Activated naive CD8-positive, alpha-beta T cell treated with anti-CD3 and anti-CD28 coated beads, Interleukin-2, amount 50 U/mL, for 16 hours (primary cell): ENCODE measurements around the gene XRN1.
"Not testable (repeated sequence)": the region's sequence is repeated elsewhere in the genome, so short reads cannot be mapped to it uniquely, and the experiment has no call there.

ENCODE experiments used
- DNase-seq: peaks from one replicate; pipeline ENCODE4 v3.0.0-alpha.2; 2020; ENCODE audit warnings: low read depth, low spot score

The XRN1 gene

GRCh38 chr3:142434503-142434902, 13.3 kb downstream of the XRN1 start:
- DNase-seq = no peak

- DNase-seq = no peak
Observed at GRCh38 chr3:142433110-142433509, 14.7 kb downstream of the XRN1 start.

GRCh38 chr3:142429582-142429981, 18.3 kb downstream of the XRN1 start:
- DNase-seq = no peak

- DNase-seq = no peak
Observed at GRCh38 chr3:142424754-142425153, 23.1 kb downstream of the XRN1 start.

- DNase-seq = no peak
Observed at GRCh38 chr3:142418926-142419592, 28.8 kb downstream of the XRN1 start.

GRCh38 chr3:142417302-142417701, 30.5 kb downstream of the XRN1 start:
- DNase-seq = no peak

- DNase-seq = not testable (repeated sequence)
Observed at GRCh38 chr3:142400537-142400936, 47.3 kb downstream of the XRN1 start.

GRCh38 chr3:142394921-142395622, 52.8 kb downstream of the XRN1 start:
- DNase-seq = no peak

GRCh38 chr3:142385078-142385477, 62.8 kb downstream of the XRN1 start:
- no peak for DNase-seq

GRCh38 chr3:142374687-142375086, 73.2 kb downstream of the XRN1 start:
- no peak for DNase-seq

- not testable (repeated sequence) for DNase-seq
Observed at GRCh38 chr3:142369576-142369975, 78.3 kb downstream of the XRN1 start.

GRCh38 chr3:142366434-142366833, 81.4 kb downstream of the XRN1 start:
- DNase-seq = no peak

GRCh38 chr3:142363936-142364467, 83.8 kb downstream of the XRN1 start:
- DNase-seq = no peak

GRCh38 chr3:142363433-142363832, 84.4 kb downstream of the XRN1 start:
- not testable (repeated sequence) for DNase-seq

GRCh38 chr3:142359367-142359766, 88.5 kb downstream of the XRN1 start:
- no peak for DNase-seq

- DNase-seq = no peak
Observed at GRCh38 chr3:142356818-142357217, 91.0 kb downstream of the XRN1 start.

GRCh38 chr3:142355692-142356091, 92.1 kb downstream of the XRN1 start:
- no peak for DNase-seq

- no peak for DNase-seq
Observed at GRCh38 chr3:142354076-142354475, 93.8 kb downstream of the XRN1 start.

GRCh38 chr3:142353571-142353970, 94.3 kb downstream of the XRN1 start:
- no peak for DNase-seq

GRCh38 chr3:142352698-142353097, 95.1 kb downstream of the XRN1 start:
- DNase-seq = not testable (repeated sequence)

GRCh38 chr3:142348460-142348859, 99.4 kb downstream of the XRN1 start:
- DNase-seq = no peak

GRCh38 chr3:142337994-142338393, 109.8 kb downstream of the XRN1 start:
- no peak for DNase-seq

- DNase-seq = no peak
Observed at GRCh38 chr3:142332390-142332789, 115.4 kb downstream of the XRN1 start.
